WTC11 (cell line): ENCODE results near the gene DUSP9. TPM values are rescaled to one million over a fixed set of nuclear protein-coding genes. Genes with fewer than 3 reads are reported as not detected.

Experiments
- ATAC-seq: fragments of 200-7000 bp; cut with Tn5 transposase; 2 replicates; pipeline ENCODE4 v1.10.0; 2021; ENCODE audit warnings: mild to moderate bottlenecking, moderate library complexity
- CTCF ChIA-PET: fragments of 300-600 bp; sonication (Branson Sonifier 250); formaldehyde crosslinking; loops from one replicate; lab custom pipeline; 2021; ENCODE audit warnings: antibody characterized with exemption; lab: Charles Lee
- POLR2A ChIA-PET: fragments of 350-600 bp; sonication (Branson Sonifier 250); formaldehyde crosslinking; loops from one replicate; lab custom pipeline; 2021; ENCODE audit warnings: antibody characterized with exemption; lab: Charles Lee
- DNase-seq: peaks from one replicate; pipeline ENCODE4 v3.0.0; 2021; ENCODE audit warnings: low spot score
- H3K27ac Mint-ChIP-seq: 2 replicates; pipeline ENCODE4 v1.8.0; 2021; ENCODE audit warnings: mixed read lengths
- H3K27me3 Mint-ChIP-seq: 2 replicates; pipeline ENCODE4 v1.8.0; 2021; ENCODE audit warnings: low read depth, mild to moderate bottlenecking, moderate library complexity, mixed read lengths
- H3K36me3 Mint-ChIP-seq: 2 replicates; pipeline ENCODE4 v1.8.0; 2021; ENCODE audit warnings: mixed read lengths
- H3K4me1 Mint-ChIP-seq: 2 replicates; pipeline ENCODE4 v1.8.0; 2022; ENCODE audit warnings: mixed read lengths
- H3K4me3 Mint-ChIP-seq: 2 replicates; pipeline ENCODE4 v1.8.0; 2021; ENCODE audit warnings: mild to moderate bottlenecking, moderate library complexity, mixed read lengths
- H3K9me3 Mint-ChIP-seq: 2 replicates; pipeline ENCODE4 v1.8.0; 2021; ENCODE audit warnings: mixed read lengths
- CBFB ChIP-seq: sonication (generic); formaldehyde crosslinking; IDR thresholded peaks from 2 replicates; pipeline ENCODE4 v1.8.1; 2022; ENCODE audit warnings: mild to moderate bottlenecking, low read depth, missing genetic modification reagents
- CREB1 ChIP-seq: sonication (generic); formaldehyde crosslinking; IDR thresholded peaks from 2 replicates; pipeline ENCODE4 v1.8.0; 2023; ENCODE audit warnings: mild to moderate bottlenecking, missing genetic modification reagents
- CREM ChIP-seq: sonication (generic); formaldehyde crosslinking; IDR thresholded peaks from 2 replicates; pipeline ENCODE4 v1.8.1; 2022; ENCODE audit warnings: mild to moderate bottlenecking, missing genetic modification reagents, moderate library complexity
- ELF4 ChIP-seq: sonication (generic); formaldehyde crosslinking; IDR thresholded peaks from 2 replicates; pipeline ENCODE4 v1.8.1; 2022; ENCODE audit warnings: low read depth, mild to moderate bottlenecking, moderate library complexity, missing genetic modification reagents
- GABPB1 ChIP-seq: sonication (generic); formaldehyde crosslinking; IDR thresholded peaks from 2 replicates; pipeline ENCODE4 v1.8.1; 2023; ENCODE audit warnings: mild to moderate bottlenecking, missing genetic modification reagents
- MLX ChIP-seq: sonication (generic); formaldehyde crosslinking; IDR thresholded peaks from 2 replicates; pipeline ENCODE4 v1.8.1; 2023; ENCODE audit warnings: mild to moderate bottlenecking, missing genetic modification reagents, moderate library complexity
- NFATC4 ChIP-seq: fragments of 250-450 bp; sonication (Bioruptor Pico); IDR thresholded peaks from 2 replicates; pipeline ENCODE4 v1.9.0; 2021; ENCODE audit warnings: mild to moderate bottlenecking
- NR2C2 ChIP-seq: sonication (generic); formaldehyde crosslinking; IDR thresholded peaks from 2 replicates; pipeline ENCODE4 v1.8.0; 2022; ENCODE audit warnings: mild to moderate bottlenecking, missing genetic modification reagents
- SP1 ChIP-seq: sonication (generic); formaldehyde crosslinking; conservative IDR thresholded peaks from 2 replicates; pipeline ENCODE4 v1.8.1; 2022; ENCODE audit warnings: missing genetic modification reagents
- ZBTB21 ChIP-seq: sonication (generic); formaldehyde crosslinking; IDR thresholded peaks from 2 replicates; pipeline ENCODE4 v1.8.1; 2023; ENCODE audit warnings: mild to moderate bottlenecking, missing genetic modification reagents, borderline replicate concordance
- ZNF121 ChIP-seq: sonication (generic); formaldehyde crosslinking; IDR thresholded peaks from 2 replicates; pipeline ENCODE4 v1.8.0; 2023; ENCODE audit warnings: missing genetic modification reagents
- ZNF396 ChIP-seq: fragments of 250-450 bp; sonication (Bioruptor Pico); IDR thresholded peaks from 2 replicates; pipeline ENCODE4 v1.8.0; 2021; ENCODE audit warnings: mild to moderate bottlenecking, moderate library complexity, borderline replicate concordance
- ZSCAN18 ChIP-seq: fragments of 250-450 bp; sonication (Bioruptor Pico); IDR thresholded peaks from 2 replicates; pipeline ENCODE4 v2.1.2; 2022; ENCODE audit warnings: mild to moderate bottlenecking, moderate library complexity
- total RNA-seq: library from RNA; stranded (reverse); gene quantifications from 3 replicates; pipeline ENCODE4 v1.2.3, GENCODE V29; 2021
- TF ChIP-seq, protein P1 (sequence below): sonication (generic); formaldehyde crosslinking; IDR thresholded peaks from 2 replicates; pipeline ENCODE4 v1.8.1; 2022; ENCODE audit warnings: missing genetic modification reagents, borderline replicate concordance
- TF ChIP-seq, protein P2 (sequence below): sonication (generic); formaldehyde crosslinking; conservative IDR thresholded peaks from 2 replicates; pipeline ENCODE4 v1.8.1; 2023; ENCODE audit warnings: mild to moderate bottlenecking, low read depth, missing genetic modification reagents, moderate library complexity
- TF ChIP-seq, protein P3 (sequence below): sonication (generic); formaldehyde crosslinking; IDR thresholded peaks from 2 replicates; pipeline ENCODE4 v1.8.0; 2023; ENCODE audit warnings: mild to moderate bottlenecking, missing genetic modification reagents

DUSP9 gene
- total RNA-seq, 1 experiment from 2014 or later: 2.5 TPM

GRCh38 chrX:153647461-153648357, 706 bp downstream of the DUSP9 start:
- Mint-ChIP-seq H3K27me3 (peaks cover 64% of the 10 kb centered on the region), H3K27ac (no peak overlapping the region), H3K9me3 (no peaks in the 10 kb centered on the region), H3K4me3 (peak overlapping the region; percentile 29; the same call in 1 of the 2 replicates), H3K36me3 (no peaks in the 10 kb centered on the region), H3K4me1 (peaks cover 4% of the 10 kb centered on the region; the same call in 1 of the 2 replicates)
- CTCF ChIA-PET: interaction anchor here (0.6 to 10.6 kb wide), 17 partner anchors 11 to 688 kb away, joined by 3 to 153 read pairs (median 7); no protein-coding TSS in a partner anchor
- no peak for TF ChIP-seq NR2C2
- TF ChIP-seq ELF4 (CRISPR knock-in tag): no peak
- TF ChIP-seq CBFB (CRISPR knock-in tag): no peak
- TF ChIP-seq ZBTB21 (CRISPR knock-in tag): no peak
- no peak for TF ChIP-seq GABPB1 (CRISPR knock-in tag)
- TF ChIP-seq MLX (CRISPR knock-in tag): no peak
- no peak for TF ChIP-seq CREB1 (CRISPR knock-in tag)
- no peak for TF ChIP-seq NFATC4
- TF ChIP-seq CREM (CRISPR knock-in tag): no peak
- TF ChIP-seq ZNF396 (CRISPR knock-in tag): no peak
- no peak for TF ChIP-seq SP1 (CRISPR knock-in tag)
- TF ChIP-seq, protein P1, sequence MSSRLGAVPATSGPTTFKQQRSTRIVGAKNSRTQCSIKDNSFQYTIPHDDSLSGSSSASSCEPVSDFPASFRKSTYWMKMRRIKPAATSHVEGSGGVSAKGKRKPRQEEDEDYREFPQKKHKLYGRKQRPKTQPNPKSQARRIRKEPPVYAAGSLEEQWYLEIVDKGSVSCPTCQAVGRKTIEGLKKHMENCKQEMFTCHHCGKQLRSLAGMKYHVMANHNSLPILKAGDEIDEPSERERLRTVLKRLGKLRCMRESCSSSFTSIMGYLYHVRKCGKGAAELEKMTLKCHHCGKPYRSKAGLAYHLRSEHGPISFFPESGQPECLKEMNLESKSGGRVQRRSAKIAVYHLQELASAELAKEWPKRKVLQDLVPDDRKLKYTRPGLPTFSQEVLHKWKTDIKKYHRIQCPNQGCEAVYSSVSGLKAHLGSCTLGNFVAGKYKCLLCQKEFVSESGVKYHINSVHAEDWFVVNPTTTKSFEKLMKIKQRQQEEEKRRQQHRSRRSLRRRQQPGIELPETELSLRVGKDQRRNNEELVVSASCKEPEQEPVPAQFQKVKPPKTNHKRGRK (CRISPR knock-in tag): no peak
- TF ChIP-seq, protein P2, sequence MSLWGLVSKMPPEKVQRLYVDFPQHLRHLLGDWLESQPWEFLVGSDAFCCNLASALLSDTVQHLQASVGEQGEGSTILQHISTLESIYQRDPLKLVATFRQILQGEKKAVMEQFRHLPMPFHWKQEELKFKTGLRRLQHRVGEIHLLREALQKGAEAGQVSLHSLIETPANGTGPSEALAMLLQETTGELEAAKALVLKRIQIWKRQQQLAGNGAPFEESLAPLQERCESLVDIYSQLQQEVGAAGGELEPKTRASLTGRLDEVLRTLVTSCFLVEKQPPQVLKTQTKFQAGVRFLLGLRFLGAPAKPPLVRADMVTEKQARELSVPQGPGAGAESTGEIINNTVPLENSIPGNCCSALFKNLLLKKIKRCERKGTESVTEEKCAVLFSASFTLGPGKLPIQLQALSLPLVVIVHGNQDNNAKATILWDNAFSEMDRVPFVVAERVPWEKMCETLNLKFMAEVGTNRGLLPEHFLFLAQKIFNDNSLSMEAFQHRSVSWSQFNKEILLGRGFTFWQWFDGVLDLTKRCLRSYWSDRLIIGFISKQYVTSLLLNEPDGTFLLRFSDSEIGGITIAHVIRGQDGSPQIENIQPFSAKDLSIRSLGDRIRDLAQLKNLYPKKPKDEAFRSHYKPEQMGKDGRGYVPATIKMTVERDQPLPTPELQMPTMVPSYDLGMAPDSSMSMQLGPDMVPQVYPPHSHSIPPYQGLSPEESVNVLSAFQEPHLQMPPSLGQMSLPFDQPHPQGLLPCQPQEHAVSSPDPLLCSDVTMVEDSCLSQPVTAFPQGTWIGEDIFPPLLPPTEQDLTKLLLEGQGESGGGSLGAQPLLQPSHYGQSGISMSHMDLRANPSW: no peak
- TF ChIP-seq ZNF121 (CRISPR knock-in tag): no peak
- TF ChIP-seq, protein P3, sequence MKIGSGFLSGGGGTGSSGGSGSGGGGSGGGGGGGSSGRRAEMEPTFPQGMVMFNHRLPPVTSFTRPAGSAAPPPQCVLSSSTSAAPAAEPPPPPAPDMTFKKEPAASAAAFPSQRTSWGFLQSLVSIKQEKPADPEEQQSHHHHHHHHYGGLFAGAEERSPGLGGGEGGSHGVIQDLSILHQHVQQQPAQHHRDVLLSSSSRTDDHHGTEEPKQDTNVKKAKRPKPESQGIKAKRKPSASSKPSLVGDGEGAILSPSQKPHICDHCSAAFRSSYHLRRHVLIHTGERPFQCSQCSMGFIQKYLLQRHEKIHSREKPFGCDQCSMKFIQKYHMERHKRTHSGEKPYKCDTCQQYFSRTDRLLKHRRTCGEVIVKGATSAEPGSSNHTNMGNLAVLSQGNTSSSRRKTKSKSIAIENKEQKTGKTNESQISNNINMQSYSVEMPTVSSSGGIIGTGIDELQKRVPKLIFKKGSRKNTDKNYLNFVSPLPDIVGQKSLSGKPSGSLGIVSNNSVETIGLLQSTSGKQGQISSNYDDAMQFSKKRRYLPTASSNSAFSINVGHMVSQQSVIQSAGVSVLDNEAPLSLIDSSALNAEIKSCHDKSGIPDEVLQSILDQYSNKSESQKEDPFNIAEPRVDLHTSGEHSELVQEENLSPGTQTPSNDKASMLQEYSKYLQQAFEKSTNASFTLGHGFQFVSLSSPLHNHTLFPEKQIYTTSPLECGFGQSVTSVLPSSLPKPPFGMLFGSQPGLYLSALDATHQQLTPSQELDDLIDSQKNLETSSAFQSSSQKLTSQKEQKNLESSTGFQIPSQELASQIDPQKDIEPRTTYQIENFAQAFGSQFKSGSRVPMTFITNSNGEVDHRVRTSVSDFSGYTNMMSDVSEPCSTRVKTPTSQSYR: no peak
- no peak for TF ChIP-seq ZSCAN18
- ATAC-seq (no peak), DNase-seq (no peak)
- POLR2A ChIA-PET: interaction anchor here (0.6 kb wide), 1 partner anchor 11 kb away, joined by 3 read pairs; no protein-coding TSS in a partner anchor
